GM13976 (cell line): Measurements from ENCODE around the gene MED8.
A peak's percentile ranks its signal among the peaks of the same experiment; 100 is the strongest.
"Not testable (repeated sequence)": the region's sequence is repeated elsewhere in the genome, so short reads cannot be mapped to it uniquely, and the experiment has no call there.

Experiments
- DNase-seq: peaks from one replicate; pipeline ENCODE4 v3.0.0; 2012; ENCODE audit warnings: low spot score
- in situ Hi-C: fragments of 300-500 bp; cut with MboI; formaldehyde crosslinking; loops from one replicate; pipeline ENCODE4 v1.12.0; 2022; ENCODE audit warnings: low sequenced_read_pairs, mixed read lengths, inconsistent platforms; ENCODE audit not compliant: unreplicated experiment
- TF ChIP-seq, protein P1 (sequence below): IDR thresholded peaks from 2 replicates; pipeline ENCODE4 v1.5.1; 2012; ENCODE audit warnings: borderline replicate concordance, mild to moderate bottlenecking; ENCODE audit not compliant: insufficient read depth; ENCODE audit errors: extremely low read depth, missing control alignments, control extremely low read depth

The MED8 gene

DNA sequence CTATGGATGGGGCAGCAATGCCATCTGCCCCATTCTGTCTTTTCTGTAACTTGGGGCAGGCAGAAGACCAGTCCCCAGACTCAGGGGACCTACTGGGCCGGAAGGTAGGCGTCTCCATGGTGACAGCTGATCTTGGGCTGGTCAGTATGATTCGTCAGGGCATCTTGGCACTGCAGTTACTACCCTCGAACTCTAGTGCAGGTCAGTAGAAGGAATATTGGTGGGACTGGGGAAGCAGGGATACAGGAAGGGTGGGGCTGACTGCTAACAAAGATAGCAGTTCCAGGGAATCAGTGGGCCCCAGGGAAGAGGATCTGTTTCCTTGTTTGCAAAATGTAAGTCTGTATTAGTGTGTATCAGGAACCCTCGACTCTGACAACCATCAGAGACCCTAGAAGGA, 26.3 kb upstream of the MED8 start:
- TF ChIP-seq, protein P1, sequence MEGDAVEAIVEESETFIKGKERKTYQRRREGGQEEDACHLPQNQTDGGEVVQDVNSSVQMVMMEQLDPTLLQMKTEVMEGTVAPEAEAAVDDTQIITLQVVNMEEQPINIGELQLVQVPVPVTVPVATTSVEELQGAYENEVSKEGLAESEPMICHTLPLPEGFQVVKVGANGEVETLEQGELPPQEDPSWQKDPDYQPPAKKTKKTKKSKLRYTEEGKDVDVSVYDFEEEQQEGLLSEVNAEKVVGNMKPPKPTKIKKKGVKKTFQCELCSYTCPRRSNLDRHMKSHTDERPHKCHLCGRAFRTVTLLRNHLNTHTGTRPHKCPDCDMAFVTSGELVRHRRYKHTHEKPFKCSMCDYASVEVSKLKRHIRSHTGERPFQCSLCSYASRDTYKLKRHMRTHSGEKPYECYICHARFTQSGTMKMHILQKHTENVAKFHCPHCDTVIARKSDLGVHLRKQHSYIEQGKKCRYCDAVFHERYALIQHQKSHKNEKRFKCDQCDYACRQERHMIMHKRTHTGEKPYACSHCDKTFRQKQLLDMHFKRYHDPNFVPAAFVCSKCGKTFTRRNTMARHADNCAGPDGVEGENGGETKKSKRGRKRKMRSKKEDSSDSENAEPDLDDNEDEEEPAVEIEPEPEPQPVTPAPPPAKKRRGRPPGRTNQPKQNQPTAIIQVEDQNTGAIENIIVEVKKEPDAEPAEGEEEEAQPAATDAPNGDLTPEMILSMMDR = no peak
- DNase-seq = no peak
- in situ Hi-C loops = loop anchor here (10.0 kb wide), 1 partner anchor 191 kb away; no protein-coding TSS in a partner anchor

DNA sequence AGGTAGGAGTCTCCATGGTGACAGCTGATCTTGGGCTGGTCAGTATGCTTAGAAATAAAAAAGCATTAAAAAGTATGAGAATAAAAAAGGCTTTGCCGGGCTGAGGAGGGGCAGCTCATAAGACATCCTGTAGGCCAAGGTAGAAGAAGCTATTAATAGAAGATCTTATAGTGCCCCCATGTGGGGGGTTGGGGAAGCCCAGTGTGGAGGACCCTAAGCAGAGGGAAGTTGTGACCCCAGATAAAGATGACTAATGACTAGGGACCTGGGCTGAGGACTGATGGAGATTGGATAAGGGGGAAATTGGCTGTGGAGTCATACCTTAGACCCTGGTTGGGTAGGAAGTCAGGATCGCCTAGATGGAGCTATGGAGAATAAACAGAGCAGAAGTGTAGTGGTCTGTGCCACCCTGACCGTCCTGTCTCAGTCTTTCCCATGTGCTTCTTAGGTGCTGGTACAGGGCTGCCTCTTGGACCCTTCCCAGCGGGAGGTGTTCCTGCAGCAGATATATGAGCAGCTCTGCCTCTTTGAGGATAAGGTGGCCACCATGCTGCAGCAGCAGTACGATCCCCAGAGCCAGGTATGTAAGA, 25.1 kb upstream of the MED8 start:
- TF ChIP-seq, protein P1 = peak; percentile 12
- no peak for DNase-seq
- in situ Hi-C loops = loop anchor here (10.0 kb wide), 1 partner anchor 190 kb away; no protein-coding TSS in a partner anchor

DNA sequence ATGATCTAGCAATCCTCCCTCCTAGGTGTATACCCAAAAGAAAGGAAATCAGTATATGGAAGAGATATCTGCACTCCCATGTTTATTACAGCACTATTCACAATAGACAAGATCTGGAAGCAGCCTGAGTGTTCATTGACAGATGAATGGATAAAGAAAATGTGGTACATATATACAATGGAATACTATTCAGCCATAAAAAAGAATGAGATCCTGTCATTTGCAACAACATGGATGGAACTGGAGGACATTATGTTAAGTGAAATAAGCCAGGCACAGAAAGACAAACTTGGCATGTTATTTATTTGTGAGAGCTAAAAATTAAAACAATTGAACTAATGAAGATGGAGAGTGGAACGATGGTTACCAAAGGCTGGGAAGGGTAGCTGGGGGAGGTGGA, 23.8 kb upstream of the MED8 start:
- DNase-seq = not testable (repeated sequence)
- in situ Hi-C loops = loop anchor here (10.0 kb wide), 1 partner anchor 189 kb away; no protein-coding TSS in a partner anchor

DNA sequence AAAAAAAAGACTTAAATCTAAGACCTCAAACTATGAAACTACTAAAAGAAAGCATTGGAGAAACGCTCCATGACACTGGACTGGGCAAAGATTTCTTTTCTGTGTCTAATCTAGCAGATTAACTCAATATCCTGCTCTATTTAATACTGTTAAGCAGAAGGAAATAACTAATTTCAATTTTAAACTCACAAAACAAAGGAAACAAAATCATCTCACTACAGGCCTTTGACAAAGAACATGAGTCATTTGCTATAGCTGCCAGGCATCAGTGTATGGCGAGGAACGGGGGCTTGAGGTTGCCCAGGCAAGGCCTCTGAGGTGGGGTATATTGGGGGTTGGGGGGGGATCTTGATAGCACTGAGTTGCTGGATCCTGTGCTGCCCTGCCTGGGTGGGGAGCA, 21.0 kb upstream of the MED8 start:
- in situ Hi-C loops = loop anchor here (10.0 kb wide), 1 partner anchor 186 kb away; no protein-coding TSS in a partner anchor
- TF ChIP-seq, protein P1 = no peak
- no peak for DNase-seq

DNA sequence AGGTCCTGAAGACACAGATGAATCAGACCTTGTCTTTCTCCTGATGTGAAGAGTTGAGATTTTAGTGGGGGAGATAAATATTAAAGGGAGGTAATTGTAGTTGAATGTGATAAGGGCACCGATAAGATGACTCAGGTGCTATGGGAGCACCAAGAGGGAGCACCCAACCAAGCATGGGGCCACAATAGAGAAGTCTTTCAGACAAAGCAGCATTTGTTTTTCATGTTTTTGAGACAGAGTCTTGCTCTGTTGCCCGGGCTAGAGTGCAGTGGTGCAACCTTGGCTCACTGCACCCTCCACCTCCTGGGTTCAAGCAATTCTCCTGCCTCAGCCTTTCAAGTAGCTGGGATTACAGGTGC, 16.3 kb upstream of the MED8 start:
- TF ChIP-seq, protein P1 = no peak
- in situ Hi-C loops = no loop called here

DNA sequence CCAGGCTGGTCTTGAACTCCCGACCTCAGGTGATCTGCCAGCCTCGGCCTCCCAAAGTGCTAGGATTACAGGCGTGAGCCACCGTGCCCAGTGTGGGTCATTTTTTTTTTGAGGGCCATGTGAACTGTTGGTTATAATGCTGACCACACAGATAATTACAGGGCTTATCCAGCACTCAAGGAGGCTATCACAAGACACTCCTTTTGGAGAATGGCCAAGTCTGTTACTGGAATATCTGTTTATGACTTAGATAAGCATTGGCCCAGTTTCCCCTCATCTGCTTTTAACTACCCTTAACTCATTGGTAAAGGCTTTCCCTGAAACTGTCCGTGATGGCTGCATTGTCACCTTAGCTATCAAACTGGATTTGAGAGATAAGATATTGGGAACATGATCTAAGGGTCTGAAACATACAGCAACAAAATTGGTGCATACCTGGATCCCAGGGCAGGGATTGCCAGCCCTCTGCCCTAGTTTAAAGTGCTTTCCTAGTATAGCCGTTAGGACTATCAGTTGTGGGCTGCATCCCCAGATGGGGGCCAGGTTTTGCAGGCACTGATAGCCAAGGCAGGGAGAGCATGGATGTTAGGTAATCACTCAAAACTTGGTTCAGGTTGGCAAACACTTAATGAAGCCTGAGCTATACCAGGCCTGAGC, 15.7 kb upstream of the MED8 start:
- DNase-seq = no peak
- in situ Hi-C loops = no loop called here
- TF ChIP-seq, protein P1 = no peak

More for the DNA sequence above, 16.3 kb upstream of the MED8 start:
- DNase-seq = no peak

DNA sequence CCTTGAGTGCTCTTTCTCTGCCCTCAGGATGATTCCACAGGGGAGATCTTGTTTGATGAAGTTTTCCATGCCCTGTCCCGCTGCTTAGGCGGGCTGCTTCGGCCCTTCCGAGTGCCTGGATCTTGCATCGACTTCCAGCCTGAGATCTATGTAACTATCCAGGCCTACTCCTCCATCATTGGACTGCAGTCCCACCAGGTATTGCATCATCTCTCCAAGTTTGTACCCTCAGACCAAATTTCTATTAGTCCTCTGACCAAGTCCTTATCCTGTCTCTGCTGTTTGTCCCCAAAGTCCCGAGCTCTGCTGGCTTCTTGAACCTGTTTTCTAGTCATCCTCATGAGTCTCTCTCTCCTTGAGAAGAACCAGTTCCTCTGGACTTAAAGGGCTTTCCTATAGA, 14.8 kb upstream of the MED8 start:
- in situ Hi-C loops = no loop called here
- no peak for DNase-seq
- TF ChIP-seq, protein P1 = no peak
